SK-N-SH treated with all-trans-retinoic acid at 6 μM for 48 hours (cell line): ENCODE results near the gene SEMA4B.

Source experiments
- ATAC-seq: fragments of 200-7000 bp; cut with Tn5 transposase; 3 replicates; pipeline ENCODE4 v1.9.1; 2020; ENCODE audit warnings: mild to moderate bottlenecking, moderate library complexity
- ARNTL ChIP-seq: fragments of 450-650 bp; formaldehyde crosslinking; IDR thresholded peaks from 2 replicates; pipeline ENCODE4 v1.5.0; 2020; ENCODE audit warnings: low read depth, mild to moderate bottlenecking, moderate library complexity, borderline replicate concordance
- BACH2 ChIP-seq: fragments of 250-450 bp; sonication (Bioruptor Pico); IDR thresholded peaks from 2 replicates; pipeline ENCODE4 v1.9.0; 2021; ENCODE audit warnings: mild to moderate bottlenecking, borderline replicate concordance
- CSDC2 ChIP-seq: fragments of 250-450 bp; sonication (Bioruptor Pico); IDR thresholded peaks from 2 replicates; pipeline ENCODE4 v1.5.0; 2020; ENCODE audit warnings: mild to moderate bottlenecking, moderate library complexity
- ESRRG ChIP-seq: fragments of 250-450 bp; sonication (Bioruptor Pico); IDR thresholded peaks from 2 replicates; pipeline ENCODE4 v1.6.1; 2021; ENCODE audit warnings: mild to moderate bottlenecking
- GLIS3 ChIP-seq: fragments of 250-450 bp; sonication (Bioruptor Pico); IDR thresholded peaks from 2 replicates; pipeline ENCODE4 v1.5.0; 2020; ENCODE audit warnings: mild to moderate bottlenecking, moderate library complexity
- ISL1 ChIP-seq: fragments of 250-450 bp; sonication (Bioruptor Pico); IDR thresholded peaks from 2 replicates; pipeline ENCODE4 v2.1.2; 2022; ENCODE audit warnings: mild to moderate bottlenecking, moderate library complexity
- PPARA ChIP-seq: fragments of 250-450 bp; sonication (Bioruptor Pico); IDR thresholded peaks from 2 replicates; pipeline ENCODE4 v1.5.0; 2020; ENCODE audit warnings: mild to moderate bottlenecking, borderline replicate concordance
- RARB ChIP-seq: fragments of 250-450 bp; sonication (Bioruptor Pico); IDR thresholded peaks from 2 replicates; pipeline ENCODE4 v1.8.0; 2021; ENCODE audit warnings: mild to moderate bottlenecking, moderate library complexity
- SNAI2 ChIP-seq: fragments of 250-450 bp; sonication (Bioruptor Pico); IDR thresholded peaks from 2 replicates; pipeline ENCODE4 v1.5.0; 2020; ENCODE audit warnings: mild to moderate bottlenecking, moderate library complexity
- TCF4 ChIP-seq: fragments of 250-450 bp; sonication (Bioruptor Pico); IDR thresholded peaks from 2 replicates; pipeline ENCODE4 v1.8.0; 2021; ENCODE audit warnings: mild to moderate bottlenecking, moderate library complexity, borderline replicate concordance
- TOX ChIP-seq: fragments of 250-450 bp; sonication (Bioruptor Pico); IDR thresholded peaks from 2 replicates; pipeline ENCODE4 v1.8.0; 2021; ENCODE audit warnings: mild to moderate bottlenecking, moderate library complexity, borderline replicate concordance
- ZFP3 ChIP-seq: fragments of 250-450 bp; sonication (Bioruptor Pico); IDR thresholded peaks from 2 replicates; pipeline ENCODE4 v1.5.0; 2020; ENCODE audit warnings: mild to moderate bottlenecking, moderate library complexity
- ZFP30 ChIP-seq: fragments of 450-650 bp; formaldehyde crosslinking; IDR thresholded peaks from 2 replicates; pipeline ENCODE4 v1.5.0; 2022; ENCODE audit warnings: mild to moderate bottlenecking, moderate library complexity
- ZNF565 ChIP-seq: fragments of 450-650 bp; formaldehyde crosslinking; conservative IDR thresholded peaks from 2 replicates; pipeline ENCODE4 v1.5.0; 2020; ENCODE audit warnings: low read depth, mild to moderate bottlenecking, moderate library complexity
- ZNF70 ChIP-seq: fragments of 450-650 bp; formaldehyde crosslinking; IDR thresholded peaks from 2 replicates; pipeline ENCODE4 v1.5.0; 2020; ENCODE audit warnings: mild to moderate bottlenecking, moderate library complexity
- ZNF8 ChIP-seq: fragments of 450-650 bp; formaldehyde crosslinking; IDR thresholded peaks from 2 replicates; pipeline ENCODE4 v1.5.0; 2020; ENCODE audit warnings: mild to moderate bottlenecking, moderate library complexity
- TF ChIP-seq, protein P1 (sequence below): fragments of 250-450 bp; sonication (Bioruptor Pico); IDR thresholded peaks from 2 replicates; pipeline ENCODE4 v1.8.0; 2021; ENCODE audit warnings: low read depth, mild to moderate bottlenecking, moderate library complexity, borderline replicate concordance
- TF ChIP-seq, protein P2 (sequence below): fragments of 250-450 bp; sonication (Bioruptor Pico); IDR thresholded peaks from 2 replicates; pipeline ENCODE4 v1.8.0; 2020; ENCODE audit warnings: mild to moderate bottlenecking, moderate library complexity, borderline replicate concordance
- TF ChIP-seq, protein P3 (sequence below): fragments of 250-450 bp; sonication (Bioruptor Pico); IDR thresholded peaks from 2 replicates; pipeline ENCODE4 v1.5.1; 2021; ENCODE audit warnings: mild to moderate bottlenecking, moderate library complexity
- TF ChIP-seq, protein P4 (sequence below): fragments of 250-450 bp; sonication (Bioruptor Pico); IDR thresholded peaks from 2 replicates; pipeline ENCODE4 v1.5.0; 2020; ENCODE audit warnings: mild to moderate bottlenecking, moderate library complexity

Gene SEMA4B

DNA sequence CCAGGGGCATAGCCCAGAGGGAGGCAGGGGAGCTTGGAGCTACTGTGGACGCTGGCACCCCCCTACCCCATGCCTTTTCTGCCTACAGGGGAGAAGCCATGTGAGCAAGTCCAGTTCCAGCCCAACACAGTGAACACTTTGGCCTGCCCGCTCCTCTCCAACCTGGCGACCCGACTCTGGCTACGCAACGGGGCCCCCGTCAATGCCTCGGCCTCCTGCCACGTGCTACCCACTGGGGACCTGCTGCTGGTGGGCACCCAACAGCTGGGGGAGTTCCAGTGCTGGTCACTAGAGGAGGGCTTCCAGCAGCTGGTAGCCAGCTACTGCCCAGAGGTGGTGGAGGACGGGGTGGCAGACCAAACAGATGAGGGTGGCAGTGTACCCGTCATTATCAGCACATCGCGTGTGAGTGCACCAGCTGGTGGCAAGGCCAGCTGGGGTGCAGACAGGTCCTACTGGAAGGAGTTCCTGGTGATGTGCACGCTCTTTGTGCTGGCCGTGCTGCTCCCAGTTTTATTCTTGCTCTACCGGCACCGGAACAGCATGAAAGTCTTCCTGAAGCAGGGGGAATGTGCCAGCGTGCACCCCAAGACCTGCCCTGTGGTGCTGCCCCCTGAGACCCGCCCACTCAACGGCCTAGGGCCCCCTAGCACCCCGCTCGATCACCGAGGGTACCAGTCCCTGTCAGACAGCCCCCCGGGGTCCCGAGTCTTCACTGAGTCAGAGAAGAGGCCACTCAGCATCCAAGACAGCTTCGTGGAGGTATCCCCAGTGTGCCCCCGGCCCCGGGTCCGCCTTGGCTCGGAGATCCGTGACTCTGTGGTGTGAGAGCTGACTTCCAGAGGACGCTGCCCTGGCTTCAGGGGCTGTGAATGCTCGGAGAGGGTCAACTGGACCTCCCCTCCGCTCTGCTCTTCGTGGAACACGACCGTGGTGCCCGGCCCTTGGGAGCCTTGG, 27.0 kb downstream of the SEMA4B start:
- no peak for TF ChIP-seq ZFP3 (CRISPR knock-in tag)
- TF ChIP-seq, protein P1, sequence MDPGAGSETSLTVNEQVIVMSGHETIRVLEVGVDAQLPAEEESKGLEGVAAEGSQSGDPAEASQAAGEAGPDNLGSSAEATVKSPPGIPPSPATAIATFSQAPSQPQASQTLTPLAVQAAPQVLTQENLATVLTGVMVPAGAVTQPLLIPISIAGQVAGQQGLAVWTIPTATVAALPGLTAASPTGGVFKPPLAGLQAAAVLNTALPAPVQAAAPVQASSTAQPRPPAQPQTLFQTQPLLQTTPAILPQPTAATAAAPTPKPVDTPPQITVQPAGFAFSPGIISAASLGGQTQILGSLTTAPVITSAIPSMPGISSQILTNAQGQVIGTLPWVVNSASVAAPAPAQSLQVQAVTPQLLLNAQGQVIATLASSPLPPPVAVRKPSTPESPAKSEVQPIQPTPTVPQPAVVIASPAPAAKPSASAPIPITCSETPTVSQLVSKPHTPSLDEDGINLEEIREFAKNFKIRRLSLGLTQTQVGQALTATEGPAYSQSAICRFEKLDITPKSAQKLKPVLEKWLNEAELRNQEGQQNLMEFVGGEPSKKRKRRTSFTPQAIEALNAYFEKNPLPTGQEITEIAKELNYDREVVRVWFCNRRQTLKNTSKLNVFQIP: no peak
- TF ChIP-seq ISL1 (CRISPR knock-in tag): no peak
- TF ChIP-seq ZNF8 (CRISPR knock-in tag): no peak
- TF ChIP-seq BACH2 (CRISPR knock-in tag): no peak
- no peak for TF ChIP-seq GLIS3 (CRISPR knock-in tag)
- TF ChIP-seq, protein P2, sequence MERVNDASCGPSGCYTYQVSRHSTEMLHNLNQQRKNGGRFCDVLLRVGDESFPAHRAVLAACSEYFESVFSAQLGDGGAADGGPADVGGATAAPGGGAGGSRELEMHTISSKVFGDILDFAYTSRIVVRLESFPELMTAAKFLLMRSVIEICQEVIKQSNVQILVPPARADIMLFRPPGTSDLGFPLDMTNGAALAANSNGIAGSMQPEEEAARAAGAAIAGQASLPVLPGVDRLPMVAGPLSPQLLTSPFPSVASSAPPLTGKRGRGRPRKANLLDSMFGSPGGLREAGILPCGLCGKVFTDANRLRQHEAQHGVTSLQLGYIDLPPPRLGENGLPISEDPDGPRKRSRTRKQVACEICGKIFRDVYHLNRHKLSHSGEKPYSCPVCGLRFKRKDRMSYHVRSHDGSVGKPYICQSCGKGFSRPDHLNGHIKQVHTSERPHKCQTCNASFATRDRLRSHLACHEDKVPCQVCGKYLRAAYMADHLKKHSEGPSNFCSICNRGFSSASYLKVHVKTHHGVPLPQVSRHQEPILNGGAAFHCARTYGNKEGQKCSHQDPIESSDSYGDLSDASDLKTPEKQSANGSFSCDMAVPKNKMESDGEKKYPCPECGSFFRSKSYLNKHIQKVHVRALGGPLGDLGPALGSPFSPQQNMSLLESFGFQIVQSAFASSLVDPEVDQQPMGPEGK (CRISPR knock-in tag): no peak
- no peak for TF ChIP-seq TCF4 (CRISPR knock-in tag)
- no peak for TF ChIP-seq ZNF70 (CRISPR knock-in tag)
- TF ChIP-seq, all 23 proteins: peak for 0
- ATAC-seq: no peak

DNA sequence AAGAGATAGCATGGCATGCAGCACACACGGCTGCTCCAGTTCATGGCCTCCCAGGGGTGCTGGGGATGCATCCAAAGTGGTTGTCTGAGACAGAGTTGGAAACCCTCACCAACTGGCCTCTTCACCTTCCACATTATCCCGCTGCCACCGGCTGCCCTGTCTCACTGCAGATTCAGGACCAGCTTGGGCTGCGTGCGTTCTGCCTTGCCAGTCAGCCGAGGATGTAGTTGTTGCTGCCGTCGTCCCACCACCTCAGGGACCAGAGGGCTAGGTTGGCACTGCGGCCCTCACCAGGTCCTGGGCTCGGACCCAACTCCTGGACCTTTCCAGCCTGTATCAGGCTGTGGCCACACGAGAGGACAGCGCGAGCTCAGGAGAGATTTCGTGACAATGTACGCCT, 27.8 kb downstream of the SEMA4B start:
- TF ChIP-seq ISL1 (CRISPR knock-in tag): no peak
- TF ChIP-seq, protein P3, sequence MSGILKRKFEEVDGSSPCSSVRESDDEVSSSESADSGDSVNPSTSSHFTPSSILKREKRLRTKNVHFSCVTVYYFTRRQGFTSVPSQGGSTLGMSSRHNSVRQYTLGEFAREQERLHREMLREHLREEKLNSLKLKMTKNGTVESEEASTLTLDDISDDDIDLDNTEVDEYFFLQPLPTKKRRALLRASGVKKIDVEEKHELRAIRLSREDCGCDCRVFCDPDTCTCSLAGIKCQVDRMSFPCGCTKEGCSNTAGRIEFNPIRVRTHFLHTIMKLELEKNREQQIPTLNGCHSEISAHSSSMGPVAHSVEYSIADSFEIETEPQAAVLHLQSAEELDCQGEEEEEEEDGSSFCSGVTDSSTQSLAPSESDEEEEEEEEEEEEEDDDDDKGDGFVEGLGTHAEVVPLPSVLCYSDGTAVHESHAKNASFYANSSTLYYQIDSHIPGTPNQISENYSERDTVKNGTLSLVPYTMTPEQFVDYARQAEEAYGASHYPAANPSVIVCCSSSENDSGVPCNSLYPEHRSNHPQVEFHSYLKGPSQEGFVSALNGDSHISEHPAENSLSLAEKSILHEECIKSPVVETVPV (CRISPR knock-in tag): no peak
- no peak for TF ChIP-seq PPARA (CRISPR knock-in tag)
- no peak for TF ChIP-seq ZNF70 (CRISPR knock-in tag)
- no peak for TF ChIP-seq ZFP30 (CRISPR knock-in tag)
- TF ChIP-seq ZNF8 (CRISPR knock-in tag): no peak
- no peak for TF ChIP-seq CSDC2 (CRISPR knock-in tag)
- no peak for TF ChIP-seq SNAI2 (CRISPR knock-in tag)
- TF ChIP-seq ESRRG (CRISPR knock-in tag): no peak
- TF ChIP-seq ZNF565 (CRISPR knock-in tag): no peak
- TF ChIP-seq GLIS3 (CRISPR knock-in tag): no peak
- TF ChIP-seq RARB: no peak
- TF ChIP-seq, protein P4, sequence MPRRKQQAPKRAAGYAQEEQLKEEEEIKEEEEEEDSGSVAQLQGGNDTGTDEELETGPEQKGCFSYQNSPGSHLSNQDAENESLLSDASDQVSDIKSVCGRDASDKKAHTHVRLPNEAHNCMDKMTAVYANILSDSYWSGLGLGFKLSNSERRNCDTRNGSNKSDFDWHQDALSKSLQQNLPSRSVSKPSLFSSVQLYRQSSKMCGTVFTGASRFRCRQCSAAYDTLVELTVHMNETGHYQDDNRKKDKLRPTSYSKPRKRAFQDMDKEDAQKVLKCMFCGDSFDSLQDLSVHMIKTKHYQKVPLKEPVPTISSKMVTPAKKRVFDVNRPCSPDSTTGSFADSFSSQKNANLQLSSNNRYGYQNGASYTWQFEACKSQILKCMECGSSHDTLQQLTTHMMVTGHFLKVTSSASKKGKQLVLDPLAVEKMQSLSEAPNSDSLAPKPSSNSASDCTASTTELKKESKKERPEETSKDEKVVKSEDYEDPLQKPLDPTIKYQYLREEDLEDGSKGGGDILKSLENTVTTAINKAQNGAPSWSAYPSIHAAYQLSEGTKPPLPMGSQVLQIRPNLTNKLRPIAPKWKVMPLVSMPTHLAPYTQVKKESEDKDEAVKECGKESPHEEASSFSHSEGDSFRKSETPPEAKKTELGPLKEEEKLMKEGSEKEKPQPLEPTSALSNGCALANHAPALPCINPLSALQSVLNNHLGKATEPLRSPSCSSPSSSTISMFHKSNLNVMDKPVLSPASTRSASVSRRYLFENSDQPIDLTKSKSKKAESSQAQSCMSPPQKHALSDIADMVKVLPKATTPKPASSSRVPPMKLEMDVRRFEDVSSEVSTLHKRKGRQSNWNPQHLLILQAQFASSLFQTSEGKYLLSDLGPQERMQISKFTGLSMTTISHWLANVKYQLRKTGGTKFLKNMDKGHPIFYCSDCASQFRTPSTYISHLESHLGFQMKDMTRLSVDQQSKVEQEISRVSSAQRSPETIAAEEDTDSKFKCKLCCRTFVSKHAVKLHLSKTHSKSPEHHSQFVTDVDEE (CRISPR knock-in tag): no peak
- ATAC-seq: no peak

DNA sequence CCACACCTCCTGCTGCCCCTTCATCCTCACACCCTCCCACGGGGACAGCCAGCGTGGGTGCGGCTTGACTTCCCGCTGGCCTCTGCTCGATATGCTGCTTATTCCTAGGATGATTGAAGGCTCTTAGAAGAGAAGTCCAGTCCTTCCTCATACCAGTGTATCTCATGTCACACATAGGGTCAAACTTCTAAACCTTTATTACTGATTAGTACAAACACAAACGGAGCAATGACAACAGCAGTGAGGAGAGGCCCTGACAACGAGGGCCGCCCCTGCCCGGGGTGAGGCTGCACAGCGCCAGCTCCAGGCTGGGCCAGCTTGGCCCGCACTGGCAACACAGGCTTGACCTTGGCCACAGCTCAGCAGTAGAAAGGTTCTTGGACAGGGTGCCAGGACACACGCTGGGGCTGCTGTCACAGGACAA, 29.0 kb downstream of the SEMA4B start:
- ATAC-seq: no peak
- no peak for TF ChIP-seq ZNF70 (CRISPR knock-in tag)
- no peak for TF ChIP-seq TCF4 (CRISPR knock-in tag)
- TF ChIP-seq RARB: no peak
- no peak for TF ChIP-seq TOX
- TF ChIP-seq ZFP30 (CRISPR knock-in tag): no peak
- TF ChIP-seq GLIS3 (CRISPR knock-in tag): no peak
- TF ChIP-seq, protein P3 (CRISPR knock-in tag): no peak
- TF ChIP-seq ARNTL (CRISPR knock-in tag): no peak
- TF ChIP-seq PPARA (CRISPR knock-in tag): no peak
- TF ChIP-seq, protein P2 (CRISPR knock-in tag): no peak
- TF ChIP-seq, all 23 proteins: peak for 0
